ENCODE results near the gene UBXN4.
"Not testable (repeated sequence)": the region's sequence is repeated elsewhere in the genome, so short reads cannot be mapped to it uniquely, and the experiment has no call there.

The UBXN4 gene

GRCh38 chr2:135790423-135790822 lies 48.8 kb downstream of the UBXN4 start:
- TF ChIP-seq Cebpa-rat (IDR thresholded peaks at IDR 0.05) = no peak
- Histone ChIP-seq H3K27ac (no peak overlapping the region), H3K36me3 (peaks cover 29% of the 10 kb centered on the region), H3K4me1 (peaks cover 32% of the 10 kb centered on the region), H3K27me3 (no peaks in the 10 kb centered on the region), H3K9ac (no peak overlapping the region), H4K20me1 (no peaks in the 10 kb centered on the region), H3K4me2 (no peak overlapping the region), H3K9me3 (peaks cover 4% of the 10 kb centered on the region; the same call in 1 of the 2 replicates), H3K4me3 (no peak overlapping the region)

GRCh38 chr2:135791418-135792190 lies 49.9 kb downstream of the UBXN4 start:
- no peaks in the 10 kb centered on the region for H3K27me3 ChIP-seq
- peak overlapping the region; percentile 27 for H3K4me2 ChIP-seq
- TF ChIP-seq Cebpa-rat (IDR thresholded peaks at IDR 0.05) = no peak
- peaks cover 19% of the 10 kb centered on the region for H3K36me3 ChIP-seq
- no peaks in the 10 kb centered on the region for H3K9me3 ChIP-seq
- peaks cover 33% of the 10 kb centered on the region for H3K4me1 ChIP-seq
- H4K20me1 ChIP-seq = no peaks in the 10 kb centered on the region
- no peak overlapping the region for H3K9ac ChIP-seq
- no peak overlapping the region for H3K4me3 ChIP-seq
- no peak overlapping the region for H3K27ac ChIP-seq

GRCh38 chr2:135792401-135793150 lies 50.9 kb downstream of the UBXN4 start:
- H4K20me1 ChIP-seq = no peaks in the 10 kb centered on the region
- no peak overlapping the region for H3K9ac ChIP-seq
- no peak for TF ChIP-seq Cebpa-rat (IDR thresholded peaks at IDR 0.05)
- H3K36me3 ChIP-seq = peaks cover 9% of the 10 kb centered on the region
- no peak overlapping the region for H3K4me3 ChIP-seq
- peak overlapping the region; percentile 27 for H3K4me2 ChIP-seq
- peaks cover 33% of the 10 kb centered on the region for H3K4me1 ChIP-seq
- H3K27me3 ChIP-seq = no peaks in the 10 kb centered on the region
- no peaks in the 10 kb centered on the region for H3K9me3 ChIP-seq
- no peak overlapping the region; the same call in 1 of the 2 replicates for H3K27ac ChIP-seq

- not testable (repeated sequence) for H3K9ac ChIP-seq, H3K4me2 ChIP-seq, H3K4me3 ChIP-seq, H3K36me3 ChIP-seq, H3K27ac ChIP-seq, H3K27me3 ChIP-seq, H4K20me1 ChIP-seq
- peaks cover 42% of the 10 kb centered on the region for H3K4me1 ChIP-seq
- peaks cover 15% of the 10 kb centered on the region for H3K9me3 ChIP-seq
Observed at GRCh38 chr2:135795641-135796040, 54.0 kb downstream of the UBXN4 start.

DNA sequence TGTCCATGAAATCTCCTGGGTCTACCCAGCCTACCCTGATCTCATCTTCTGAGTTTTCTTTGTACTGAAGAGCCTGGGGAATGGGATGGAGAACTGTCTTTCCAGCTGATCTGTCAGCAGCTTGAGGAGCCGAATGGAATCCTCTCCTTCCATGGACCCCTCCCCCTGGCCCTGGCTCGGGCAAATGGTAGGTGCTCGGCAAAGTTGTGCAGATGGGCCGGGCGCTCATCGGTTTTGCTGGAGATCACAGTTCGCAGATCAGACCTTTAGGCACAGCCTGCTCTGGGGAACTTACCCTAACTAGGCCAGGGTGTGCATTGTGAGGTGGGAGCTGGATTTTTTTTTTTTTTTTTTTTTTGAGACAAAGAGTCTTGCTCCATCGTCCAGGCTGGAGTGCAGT lies 55.0 kb downstream of the UBXN4 start:
- no peak overlapping the region for H3K4me2 ChIP-seq
- peaks cover 36% of the 10 kb centered on the region for H3K4me1 ChIP-seq
- no peak overlapping the region for H3K9ac ChIP-seq
- H3K4me3 ChIP-seq = no peak overlapping the region
- H3K9me3 ChIP-seq = peaks cover 25% of the 10 kb centered on the region
- H3K27ac ChIP-seq = no peak overlapping the region
- H3K27me3 ChIP-seq = no peaks in the 10 kb centered on the region
- no peaks in the 10 kb centered on the region for H4K20me1 ChIP-seq
- H3K36me3 ChIP-seq = peaks cover 3% of the 10 kb centered on the region; the same call in 1 of the 2 replicates
- TF ChIP-seq Cebpa-rat (IDR thresholded peaks at IDR 0.05) = no peak

DNA sequence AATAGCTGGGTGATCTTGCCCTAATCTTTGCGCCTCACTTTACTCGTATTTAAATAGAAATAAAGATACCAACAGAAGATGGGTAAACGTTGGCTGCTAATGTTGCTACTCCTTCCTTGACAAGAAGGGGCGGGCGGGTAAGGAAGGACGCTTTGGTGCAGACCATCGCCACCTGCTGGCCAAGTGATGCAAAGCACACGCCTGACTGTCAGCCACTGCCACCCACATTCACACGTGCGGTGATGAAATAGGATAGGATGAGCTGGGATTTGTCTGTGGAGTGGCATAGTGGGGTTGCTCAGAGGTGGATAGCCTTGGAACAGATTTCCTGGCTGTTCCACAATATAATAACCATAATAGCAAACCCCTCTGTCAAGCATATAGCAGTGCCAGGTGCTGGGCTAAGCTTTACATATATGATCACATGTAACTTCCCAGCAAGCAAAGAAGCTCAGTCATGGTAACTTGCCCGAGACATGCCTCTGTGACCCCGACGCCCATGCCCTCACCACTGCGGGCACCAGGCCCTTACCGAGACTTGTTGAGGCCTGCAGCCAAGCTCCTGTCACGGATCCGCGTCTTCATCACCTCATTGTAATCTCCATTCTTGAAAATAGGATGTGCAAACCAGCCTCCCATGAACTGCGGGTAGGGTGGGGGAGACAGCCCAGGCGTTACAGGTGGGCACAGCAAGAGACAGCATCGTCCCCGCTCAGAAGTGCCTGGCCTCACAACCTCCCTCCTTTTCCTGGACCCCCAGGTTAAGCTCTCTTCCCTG lies 56.0 kb downstream of the UBXN4 start:
- Histone ChIP-seq H3K27me3 (no peaks in the 10 kb centered on the region), H3K36me3 (peaks cover 3% of the 10 kb centered on the region; the same call in 1 of the 2 replicates), H3K9ac (no peak overlapping the region), H3K4me1 (peaks cover 25% of the 10 kb centered on the region), H3K27ac (peak overlapping the region; percentile 23; the same call in 1 of the 2 replicates), H3K9me3 (peaks cover 34% of the 10 kb centered on the region), H4K20me1 (no peaks in the 10 kb centered on the region), H3K4me3 (no peak overlapping the region), H3K4me2 (no peak overlapping the region)
- TF ChIP-seq Cebpa-rat (IDR thresholded peaks at IDR 0.05) = no peak

GRCh38 chr2:135798275-135798705 lies 56.6 kb downstream of the UBXN4 start:
- no peak overlapping the region for H3K4me3 ChIP-seq
- H3K4me1 ChIP-seq = peaks cover 23% of the 10 kb centered on the region
- no peak overlapping the region for H3K9ac ChIP-seq
- H3K27ac ChIP-seq = peak overlapping the region; percentile 23; the same call in 1 of the 2 replicates
- H4K20me1 ChIP-seq = no peaks in the 10 kb centered on the region
- H3K9me3 ChIP-seq = peaks cover 34% of the 10 kb centered on the region
- no peak for TF ChIP-seq Cebpa-rat (IDR thresholded peaks at IDR 0.05)
- 0 out of 2 replicates have a peak overlapping the region, but pooled peaks have one; percentile 1 for H3K4me2 ChIP-seq
- H3K36me3 ChIP-seq = peaks cover 3% of the 10 kb centered on the region; the same call in 1 of the 2 replicates
- no peaks in the 10 kb centered on the region for H3K27me3 ChIP-seq

GRCh38 chr2:135798762-135799161 lies 57.1 kb downstream of the UBXN4 start:
- Histone ChIP-seq H3K9ac (no peak overlapping the region), H3K4me2 (0 out of 2 replicates have a peak overlapping the region, but pooled peaks have one; percentile 1), H3K9me3 (peaks cover 34% of the 10 kb centered on the region), H3K27me3 (no peaks in the 10 kb centered on the region), H3K4me3 (no peak overlapping the region), H3K27ac (0 out of 2 replicates have a peak overlapping the region, but pooled peaks have one; percentile 23), H3K4me1 (peaks cover 23% of the 10 kb centered on the region), H4K20me1 (no peaks in the 10 kb centered on the region), H3K36me3 (peaks cover 3% of the 10 kb centered on the region; the same call in 1 of the 2 replicates)
- TF ChIP-seq Cebpa-rat (IDR thresholded peaks at IDR 0.05) = no peak

DNA sequence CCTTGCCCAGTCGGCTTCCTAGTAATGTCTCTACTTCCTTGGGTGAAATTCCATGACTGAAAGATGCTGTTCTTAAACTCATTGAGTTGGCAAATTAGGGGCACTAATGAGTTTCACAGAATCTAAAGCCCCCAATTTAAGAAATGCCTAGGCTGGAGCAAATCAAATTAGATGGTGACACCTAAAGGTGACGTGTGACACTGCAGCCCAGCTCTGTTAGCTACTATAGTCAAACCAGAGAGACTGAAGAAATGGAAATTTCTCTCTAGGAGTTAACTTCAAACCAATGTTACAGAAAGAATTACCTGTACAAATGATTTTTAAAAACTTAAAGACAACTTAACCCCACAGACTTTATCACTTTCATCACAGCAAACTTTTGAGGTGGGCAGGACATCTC lies 58.1 kb downstream of the UBXN4 start:
- Histone ChIP-seq H3K4me2 (no peak overlapping the region), H3K27me3 (no peaks in the 10 kb centered on the region), H3K4me1 (peaks cover 17% of the 10 kb centered on the region), H4K20me1 (no peaks in the 10 kb centered on the region), H3K9me3 (peaks cover 34% of the 10 kb centered on the region), H3K27ac (no peak overlapping the region), H3K4me3 (no peak overlapping the region), H3K36me3 (peaks cover 3% of the 10 kb centered on the region; the same call in 1 of the 2 replicates), H3K9ac (no peak overlapping the region)
- no peak for TF ChIP-seq Cebpa-rat (IDR thresholded peaks at IDR 0.05)

Data from BLaER1 (cell line).